ENCODE measurements around the gene YARS2. TPM values are rescaled to one million over a fixed set of nuclear protein-coding genes. Genes with fewer than 3 reads are reported as not detected.

The YARS2 gene
- total and polyA plus RNA-seq, 9 of the 15 experiments (the other 6 are each of a cell fraction or from before 2014, with no cell fraction given): 15.2 to 40.9 (median 28.7) TPM

DNA sequence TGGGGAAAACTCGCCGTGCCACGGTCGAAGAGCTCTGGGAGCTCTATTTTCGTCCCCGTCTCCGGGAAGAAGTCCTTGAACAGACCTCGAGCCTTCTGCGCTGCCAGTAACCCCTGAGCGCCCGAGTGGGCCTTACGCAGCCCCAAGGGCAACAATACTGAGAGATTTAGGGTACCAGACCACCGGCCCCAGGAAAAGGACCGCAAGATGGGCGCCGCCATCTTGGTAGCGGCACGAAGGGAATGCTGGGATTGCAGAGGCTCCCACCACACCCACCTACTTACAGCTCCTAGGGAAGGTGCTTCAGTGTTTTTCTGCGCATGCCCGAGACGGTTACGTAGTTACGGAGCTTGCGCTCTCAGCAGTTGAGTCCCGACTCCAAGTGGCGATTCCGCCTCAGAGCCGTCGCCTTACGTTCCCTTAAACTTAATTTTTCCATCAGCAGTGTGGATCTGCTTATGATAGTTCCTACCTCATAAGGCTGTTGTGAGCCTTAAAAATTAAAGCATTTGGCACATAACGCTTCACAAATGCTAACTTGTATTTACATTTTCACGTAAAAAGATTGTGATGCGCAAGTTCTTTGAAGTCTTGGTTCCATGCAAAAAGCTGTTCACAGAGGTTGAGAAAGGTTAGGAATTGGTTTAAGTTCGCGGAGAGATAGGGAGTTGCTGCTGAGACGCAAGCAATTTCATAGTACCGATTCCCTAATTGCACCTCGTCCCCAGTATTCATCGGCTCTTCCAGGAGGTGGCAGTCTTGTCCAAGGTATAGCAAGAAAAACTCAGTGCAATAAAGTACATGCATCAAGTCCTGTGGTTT lies at the start of gene YARS2 (continued):
- TF ChIP-seq CEBPB (tag; IDR thresholded peaks at IDR 0.05) (peak; percentile 32; the same call in 1 of the 2 replicates), HCFC1 (IDR thresholded peaks at IDR 0.05; ENCODE audit: low read depth, low read length) (peak; percentile 58), SIRT6 (IDR thresholded peaks at IDR 0.05; ENCODE audit: low read depth, low read length) (no peak), KDM5B (IDR thresholded peaks at IDR 0.05; ENCODE audit: insufficient replicate concordance, low read depth, low read length) (peak; percentile 97), SMARCE1 (IDR thresholded peaks at IDR 0.05) (0 out of 2 replicates have a peak, but pooled peaks have one; percentile 16), KDM2B (CRISPR knock-in tag; IDR thresholded peaks at IDR 0.05) (no peak), ZNF398 (CRISPR knock-in tag; IDR thresholded peaks at IDR 0.05) (no peak), NEUROD1 (IDR thresholded peaks at IDR 0.05; ENCODE audit: borderline replicate concordance, low read depth, low read length, partially characterized antibody) (no peak), TRIM28 (IDR thresholded peaks at IDR 0.05) (peak; percentile 45), GTF2B (IDR thresholded peaks at IDR 0.05; ENCODE audit: extremely low read depth, insufficient read length) (no peak), ZNF431 (CRISPR knock-in tag; IDR thresholded peaks at IDR 0.05) (no peak), ZC3H4 (CRISPR knock-in tag; IDR thresholded peaks at IDR 0.05; ENCODE audit: borderline replicate concordance) (no peak), COPS2 (conservative IDR thresholded peaks at IDR 0.05) (no peak), KAT7 (CRISPR knock-in tag; IDR thresholded peaks at IDR 0.05; ENCODE audit: borderline replicate concordance) (no peak), YBX1 (IDR thresholded peaks at IDR 0.05) (no peak), NFXL1 (CRISPR knock-in tag; IDR thresholded peaks at IDR 0.05) (no peak), FOXK2 (conservative IDR thresholded peaks at IDR 0.05 in 1 of 2, IDR thresholded peaks at IDR 0.05 in 1 of 2; ENCODE audit: low read depth in 2 of 2) (peak; percentile 21 to 23; a peak in 2 of 4 replicates), ZNF274 (IDR thresholded peaks at IDR 0.05; ENCODE audit: borderline replicate concordance, low read depth, low read length) (no peak), MXI1 (IDR thresholded peaks at IDR 0.05; ENCODE audit: low read depth, low read length) (no peak), ZFPM2 (CRISPR knock-in tag; IDR thresholded peaks at IDR 0.05) (no peak)
- TF ChIP-seq, protein P1, sequence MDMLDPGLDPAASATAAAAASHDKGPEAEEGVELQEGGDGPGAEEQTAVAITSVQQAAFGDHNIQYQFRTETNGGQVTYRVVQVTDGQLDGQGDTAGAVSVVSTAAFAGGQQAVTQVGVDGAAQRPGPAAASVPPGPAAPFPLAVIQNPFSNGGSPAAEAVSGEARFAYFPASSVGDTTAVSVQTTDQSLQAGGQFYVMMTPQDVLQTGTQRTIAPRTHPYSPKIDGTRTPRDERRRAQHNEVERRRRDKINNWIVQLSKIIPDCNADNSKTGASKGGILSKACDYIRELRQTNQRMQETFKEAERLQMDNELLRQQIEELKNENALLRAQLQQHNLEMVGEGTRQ (CRISPR knock-in tag; IDR thresholded peaks at IDR 0.05): no peak
- TF ChIP-seq, protein P2, sequence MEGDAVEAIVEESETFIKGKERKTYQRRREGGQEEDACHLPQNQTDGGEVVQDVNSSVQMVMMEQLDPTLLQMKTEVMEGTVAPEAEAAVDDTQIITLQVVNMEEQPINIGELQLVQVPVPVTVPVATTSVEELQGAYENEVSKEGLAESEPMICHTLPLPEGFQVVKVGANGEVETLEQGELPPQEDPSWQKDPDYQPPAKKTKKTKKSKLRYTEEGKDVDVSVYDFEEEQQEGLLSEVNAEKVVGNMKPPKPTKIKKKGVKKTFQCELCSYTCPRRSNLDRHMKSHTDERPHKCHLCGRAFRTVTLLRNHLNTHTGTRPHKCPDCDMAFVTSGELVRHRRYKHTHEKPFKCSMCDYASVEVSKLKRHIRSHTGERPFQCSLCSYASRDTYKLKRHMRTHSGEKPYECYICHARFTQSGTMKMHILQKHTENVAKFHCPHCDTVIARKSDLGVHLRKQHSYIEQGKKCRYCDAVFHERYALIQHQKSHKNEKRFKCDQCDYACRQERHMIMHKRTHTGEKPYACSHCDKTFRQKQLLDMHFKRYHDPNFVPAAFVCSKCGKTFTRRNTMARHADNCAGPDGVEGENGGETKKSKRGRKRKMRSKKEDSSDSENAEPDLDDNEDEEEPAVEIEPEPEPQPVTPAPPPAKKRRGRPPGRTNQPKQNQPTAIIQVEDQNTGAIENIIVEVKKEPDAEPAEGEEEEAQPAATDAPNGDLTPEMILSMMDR (IDR thresholded peaks at IDR 0.05 in 2 of 3, conservative IDR thresholded peaks at IDR 0.05 in 1 of 3; ENCODE audit: insufficient read depth in 2 of 3, low read depth in 1 of 3, low read length in 3 of 3): peak; percentile 74 to 90 (median 89)

All from K562 (cell line).